Measurements from ENCODE around the gene VPREB3. TPM values are rescaled to one million over a fixed set of nuclear protein-coding genes. Genes with fewer than 3 reads are reported as not detected.

The VPREB3 gene
- total and polyA plus RNA-seq, 2 donors (not counting 1 experiment from before 2014, with no cell fraction given) = 92.7 to 461 TPM

DNA sequence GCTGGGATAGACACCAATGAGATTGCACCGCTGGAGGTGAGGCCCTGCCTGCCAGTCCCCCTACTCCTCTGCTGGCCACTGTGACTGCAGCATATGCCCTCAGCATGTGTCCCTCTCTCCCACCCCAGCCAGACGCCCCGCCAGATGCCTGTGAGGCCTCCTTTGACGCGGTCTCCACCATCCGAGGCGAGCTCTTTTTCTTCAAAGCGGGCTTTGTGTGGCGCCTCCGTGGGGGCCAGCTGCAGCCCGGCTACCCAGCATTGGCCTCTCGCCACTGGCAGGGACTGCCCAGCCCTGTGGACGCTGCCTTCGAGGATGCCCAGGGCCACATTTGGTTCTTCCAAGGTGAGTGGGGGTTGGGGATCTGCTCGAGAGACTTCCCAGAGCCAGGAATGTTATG lies 26.8 kb upstream of the VPREB3 start:
- H3K4me1 ChIP-seq (ENCODE audit: control insufficient read depth in 2 of 2, insufficient read depth in 2 of 2, low read length in 2 of 2) = peaks cover 12% of the 10 kb centered on the region in 2 donors
- Mint-ChIP-seq H3K4me1 (peaks cover 5% of the 10 kb centered on the region), H3K27me3 (no peaks in the 10 kb centered on the region), H3K4me3 (no peak overlapping the region), H3K27ac (no peak overlapping the region), H3K9me3 (ENCODE audit: insufficient read depth) (no peaks in the 10 kb centered on the region)
- H3K9me3 ChIP-seq (ENCODE audit: control extremely low read depth in 1 of 3, control insufficient read depth in 2 of 3, insufficient read depth in 1 of 3, low read length in 2 of 3) = no peaks in the 10 kb centered on the region
- H3K4me2 ChIP-seq (replicated peaks; ENCODE audit: low read depth, low read length, poor library complexity, severe bottlenecking) = no peak overlapping the region
- H3K27ac ChIP-seq (ENCODE audit: low read length in 2 of 2) = no peak overlapping the region
- no peak overlapping the region for H3K9ac ChIP-seq (ENCODE audit: low read length)
- intact Hi-C loops (cut with micrococcal nuclease) = loop anchor here (10.0 kb wide), 1 partner anchor 234 kb away; the partner anchor contains the start of gene CABIN1
- no peaks in the 10 kb centered on the region for H4K20me1 ChIP-seq (ENCODE audit: control insufficient read depth, insufficient read depth, low read length, poor library complexity, severe bottlenecking)
- no peaks in the 10 kb centered on the region for H3K79me2 ChIP-seq (ENCODE audit: control insufficient read depth, insufficient read depth, low read length)
- ATAC-seq (ENCODE audit: low read depth) = no peak
- no peak for TF ChIP-seq CTCF (IDR thresholded peaks at IDR 0.05)
- TF ChIP-seq EZH2 (IDR thresholded peaks at IDR 0.05; ENCODE audit: borderline replicate concordance, insufficient read depth, low read depth, low read length, poor library complexity, severe bottlenecking) = no peak
- whole genome bisulfite sequencing (ENCODE audit: insufficient coverage) = 94% methylated on average over 15 of the region's 15 CpGs
- H3K27me3 ChIP-seq (replicated peaks in 1 of 4; ENCODE audit: control extremely low read depth in 1 of 4, control insufficient read depth in 3 of 4, insufficient read depth in 4 of 4, low read length in 3 of 4) = no peaks in the 10 kb centered on the region
- peaks cover 0 to 10% of the 10 kb centered on the region in 2 experiments for H3K36me3 ChIP-seq (replicated peaks in 1 of 2; ENCODE audit: control extremely low read depth in 1 of 2, control insufficient read depth in 1 of 2, extremely low read depth in 1 of 2, insufficient read depth in 2 of 2, low read length in 1 of 2)
- H3K4me3 ChIP-seq (ENCODE audit: control extremely low read depth in 1 of 5, extremely low read depth in 1 of 5, insufficient read depth in 1 of 5, low read depth in 2 of 5, low read length in 4 of 5) = no peak overlapping the region
- POLR2A ChIA-PET = no interaction called here
- no peak for DNase-seq
- CTCF ChIA-PET = no interaction called here
- H2AFZ ChIP-seq (ENCODE audit: insufficient read depth, low read depth, low read length, poor library complexity, severe bottlenecking) = no peak overlapping the region

- H3K27ac ChIP-seq (ENCODE audit: low read length in 2 of 2) = no peak overlapping the region
- Mint-ChIP-seq H3K27me3 (no peaks in the 10 kb centered on the region), H3K9me3 (ENCODE audit: insufficient read depth) (no peaks in the 10 kb centered on the region), H3K4me1 (peaks cover 8% of the 10 kb centered on the region), H3K27ac (no peak overlapping the region), H3K4me3 (no peak overlapping the region)
- WGBS (ENCODE audit: insufficient coverage) = 90% methylated on average over 20 of the region's 20 CpGs
- ChIA-PET POLR2A (no interaction called here), CTCF (no interaction called here)
- no peaks in the 10 kb centered on the region for H3K79me2 ChIP-seq (ENCODE audit: control insufficient read depth, insufficient read depth, low read length)
- DNase-seq = no peak
- H3K4me3 ChIP-seq (ENCODE audit: control extremely low read depth in 1 of 5, extremely low read depth in 1 of 5, insufficient read depth in 1 of 5, low read depth in 2 of 5, low read length in 4 of 5) = no peak overlapping the region
- no peaks in the 10 kb centered on the region for H4K20me1 ChIP-seq (ENCODE audit: control insufficient read depth, insufficient read depth, low read length, poor library complexity, severe bottlenecking)
- H3K27me3 ChIP-seq (replicated peaks in 1 of 4; ENCODE audit: control extremely low read depth in 1 of 4, control insufficient read depth in 3 of 4, insufficient read depth in 4 of 4, low read length in 3 of 4) = no peaks in the 10 kb centered on the region
- no peak overlapping the region for H3K9ac ChIP-seq (ENCODE audit: low read length)
- no peak overlapping the region for H3K4me2 ChIP-seq (replicated peaks; ENCODE audit: low read depth, low read length, poor library complexity, severe bottlenecking)
- H2AFZ ChIP-seq (ENCODE audit: insufficient read depth, low read depth, low read length, poor library complexity, severe bottlenecking) = no peak overlapping the region
- H3K9me3 ChIP-seq (ENCODE audit: control extremely low read depth in 1 of 3, control insufficient read depth in 2 of 3, insufficient read depth in 1 of 3, low read length in 2 of 3) = no peaks in the 10 kb centered on the region
- H3K4me1 ChIP-seq (ENCODE audit: control insufficient read depth in 2 of 2, insufficient read depth in 2 of 2, low read length in 2 of 2) = peaks cover 11% of the 10 kb centered on the region in 2 donors
- intact Hi-C loops (cut with micrococcal nuclease) = loop anchor here (10.0 kb wide), 1 partner anchor 235 kb away; the partner anchor contains the start of gene CABIN1
- no peak for TF ChIP-seq EZH2 (IDR thresholded peaks at IDR 0.05; ENCODE audit: borderline replicate concordance, insufficient read depth, low read depth, low read length, poor library complexity, severe bottlenecking)
- no peak for TF ChIP-seq CTCF (IDR thresholded peaks at IDR 0.05)
- no peak for ATAC-seq (ENCODE audit: low read depth)
- peaks cover 0 to 10% of the 10 kb centered on the region in 2 experiments for H3K36me3 ChIP-seq (replicated peaks in 1 of 2; ENCODE audit: control extremely low read depth in 1 of 2, control insufficient read depth in 1 of 2, extremely low read depth in 1 of 2, insufficient read depth in 2 of 2, low read length in 1 of 2)
These were observed 26.0 kb upstream of the VPREB3 start for GRCh38 chr22:23780146-23780748.

All from B cell (primary cell).